ENCODE results near the gene WNT7A. TPM values are rescaled to one million over a fixed set of nuclear protein-coding genes. Genes with fewer than 3 reads are reported as not detected.

WNT7A gene
- 12.5 and 16.9 TPM in 2 replicates for total RNA-seq

DNA sequence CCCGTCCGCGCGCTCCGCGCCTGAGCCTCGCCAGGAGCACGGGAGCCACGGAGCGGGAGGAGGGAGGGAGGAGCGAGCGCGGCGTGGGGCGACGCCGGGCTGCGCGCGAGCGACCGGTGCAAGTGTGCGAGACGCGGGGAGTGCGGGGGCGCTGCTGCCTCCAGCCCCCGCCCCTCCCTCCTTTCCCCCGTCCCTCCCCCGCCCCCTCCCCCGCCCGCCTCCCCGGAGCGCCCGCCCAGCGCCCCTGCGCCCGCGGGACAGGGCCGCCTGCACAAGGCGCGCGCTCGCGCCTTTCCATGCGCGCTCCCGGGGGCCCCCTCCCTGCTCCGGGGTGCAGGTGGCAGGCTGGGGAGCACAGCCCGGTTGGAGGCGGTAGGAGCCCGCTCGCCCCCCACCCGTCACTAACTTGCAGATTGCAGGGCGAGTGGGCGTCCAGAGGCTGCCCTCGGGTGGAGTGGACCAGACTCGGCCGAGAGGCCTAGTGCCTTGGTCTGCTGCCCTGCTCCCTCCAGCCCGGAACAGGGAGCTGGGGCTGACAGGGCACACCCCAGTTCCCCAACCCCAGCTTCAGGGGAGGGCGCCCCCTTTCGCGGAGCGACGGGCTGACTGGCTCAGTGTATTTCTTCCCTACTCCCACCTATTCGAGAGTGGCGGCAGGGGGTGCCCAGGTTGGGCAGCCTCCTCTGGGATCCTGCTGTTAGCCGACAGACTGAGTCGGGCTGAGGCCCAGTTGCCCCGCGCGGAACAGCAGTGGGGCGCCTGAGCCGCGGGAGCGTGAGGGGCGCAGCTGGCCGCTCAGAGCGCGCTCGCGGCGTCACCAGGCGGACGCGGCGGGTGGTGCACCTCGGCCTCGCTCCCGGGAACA, at the start of gene WNT7A:
WNT7A (minus strand) TSS at position 126 of the 865 bp plus-strand sequence. CDS start 255 bp downstream, outside the sequence.

Other genes starting within 250 kb of the WNT7A start
- 15.9 and 22.0 TPM in 2 replicates for gene CHCHD4, start 244.8 kb upstream of the WNT7A start, total RNA-seq
- 75.2 and 92.5 TPM in 2 replicates for gene TMEM43, start 245.0 kb upstream of the WNT7A start, total RNA-seq

Data from airway epithelial cell (primary cell).